GM12872 (cell line): ENCODE data around the gene KRT82.

ENCODE experiments used
- CTCF ChIP-seq: IDR thresholded peaks from 3 replicates; pipeline ENCODE4 v1.5.1; 2011; ENCODE audit warnings: low read depth, mild to moderate bottlenecking, low read length, moderate library complexity; ENCODE audit not compliant: insufficient read depth

KRT82 gene

GRCh38 chr12:52356762-52357580, 49.2 kb downstream of the KRT82 start:
- TF ChIP-seq CTCF = no peak

GRCh38 chr12:52356031-52356761, 49.9 kb downstream of the KRT82 start:
- TF ChIP-seq CTCF = no peak

GRCh38 chr12:52355176-52355575, 51.0 kb downstream of the KRT82 start:
- TF ChIP-seq CTCF = no peak

GRCh38 chr12:52354200-52354599, 51.9 kb downstream of the KRT82 start:
- no peak for TF ChIP-seq CTCF

GRCh38 chr12:52353766-52354165, 52.4 kb downstream of the KRT82 start:
- no peak for TF ChIP-seq CTCF

GRCh38 chr12:52352951-52353350, 53.2 kb downstream of the KRT82 start:
- TF ChIP-seq CTCF = no peak

GRCh38 chr12:52351196-52352059, 54.7 kb downstream of the KRT82 start:
- no peak for TF ChIP-seq CTCF
